SK-N-DZ (cell line): Measurements from ENCODE around the gene ALKBH7.
A peak's percentile ranks its signal among the peaks of the same experiment; 100 is the strongest.

ENCODE experiments used
- DNase-seq: peaks from one replicate; pipeline ENCODE4 v3.0.0-alpha.2; 2015; ENCODE audit warnings: low spot score

The ALKBH7 gene

GRCh38 chr19:6364353-6364752 lies 8.2 kb upstream of the ALKBH7 start:
- DNase-seq = no peak

DNA sequence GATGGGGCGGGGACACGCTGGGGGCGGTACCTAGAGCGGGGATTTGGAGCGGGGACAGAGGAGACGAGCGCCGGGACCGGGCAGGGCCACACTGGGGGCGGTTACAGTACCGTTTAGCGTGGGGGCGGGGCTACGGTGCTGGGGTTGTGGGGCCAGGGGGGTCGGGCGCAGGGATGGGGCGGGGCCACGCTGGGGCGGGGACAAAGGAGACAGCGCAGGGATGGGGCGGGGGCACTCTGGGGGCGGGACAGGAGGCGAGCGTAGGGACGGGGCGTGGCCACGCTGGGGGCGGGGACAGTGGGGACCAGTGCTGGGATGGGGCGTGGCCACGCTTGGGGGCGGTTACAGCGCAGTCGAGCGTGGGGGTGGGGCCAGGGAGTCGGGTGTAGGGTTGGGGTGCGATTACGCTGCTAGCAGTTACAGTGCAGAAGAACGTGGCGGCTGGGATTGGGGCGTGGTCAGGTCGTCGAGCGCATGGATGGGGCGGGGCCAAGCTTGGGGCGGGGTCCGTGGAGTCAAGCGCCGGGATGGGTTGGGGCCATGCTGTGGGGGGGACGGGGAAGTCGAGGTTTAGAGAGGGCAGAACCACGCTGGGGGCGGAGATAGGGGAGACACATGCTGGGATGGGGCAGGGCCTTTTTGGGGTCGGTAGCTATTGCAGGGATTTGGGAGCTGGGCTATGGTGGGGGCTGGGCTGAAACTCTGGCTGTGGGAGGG lies 660 bp downstream of the ALKBH7 start:
- DNase-seq = peak; percentile 92

GRCh38 chr19:6373813-6374108 lies 1.2 kb downstream of the ALKBH7 start:
- DNase-seq = peak; percentile 38

DNA sequence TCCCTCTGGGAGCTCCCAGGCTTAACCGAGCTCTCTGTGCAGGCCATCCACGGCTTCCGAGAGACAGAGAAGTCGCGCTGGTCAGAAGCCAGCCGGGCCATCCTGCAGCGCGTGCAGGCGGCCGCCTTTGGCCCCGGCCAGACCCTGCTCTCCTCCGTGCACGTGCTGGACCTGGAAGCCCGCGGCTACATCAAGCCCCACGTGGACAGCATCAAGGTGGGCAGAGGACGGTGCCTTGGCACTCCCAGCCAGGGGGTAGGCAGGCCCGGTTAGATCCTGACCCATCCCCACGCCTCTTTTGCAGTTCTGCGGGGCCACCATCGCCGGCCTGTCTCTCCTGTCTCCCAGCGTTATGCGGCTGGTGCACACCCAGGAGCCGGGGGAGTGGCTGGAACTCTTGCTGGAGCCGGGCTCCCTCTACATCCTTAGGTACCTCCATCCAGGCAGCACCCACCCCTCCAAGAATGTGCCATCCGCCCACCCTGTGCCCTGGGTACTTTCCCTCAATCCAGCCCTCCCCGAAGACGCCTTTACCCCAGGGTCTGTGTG lies 1.6 kb downstream of the ALKBH7 start:
- no peak for DNase-seq

- no peak for DNase-seq
Observed at GRCh38 chr19:6374711-6375410, 2.3 kb downstream of the ALKBH7 start.

- no peak for DNase-seq
Observed at GRCh38 chr19:6375411-6376010, 2.9 kb downstream of the ALKBH7 start, which contains the start of gene PSPN. Gene PSPN (minus strand): TSS chr19:6375933. CDS start chr19:6375849, 84 bp downstream.

- no peak for DNase-seq
Observed at GRCh38 chr19:6376512-6377190, 4.1 kb downstream of the ALKBH7 start.

- DNase-seq = no peak
Observed at GRCh38 chr19:6378041-6378440, 5.4 kb downstream of the ALKBH7 start.

GRCh38 chr19:6378486-6378885 lies 5.9 kb downstream of the ALKBH7 start:
- DNase-seq = no peak

GRCh38 chr19:6379744-6380143 lies 7.2 kb downstream of the ALKBH7 start:
- DNase-seq = no peak

- DNase-seq = no peak
Observed at GRCh38 chr19:6381030-6381750, 8.6 kb downstream of the ALKBH7 start.

DNA sequence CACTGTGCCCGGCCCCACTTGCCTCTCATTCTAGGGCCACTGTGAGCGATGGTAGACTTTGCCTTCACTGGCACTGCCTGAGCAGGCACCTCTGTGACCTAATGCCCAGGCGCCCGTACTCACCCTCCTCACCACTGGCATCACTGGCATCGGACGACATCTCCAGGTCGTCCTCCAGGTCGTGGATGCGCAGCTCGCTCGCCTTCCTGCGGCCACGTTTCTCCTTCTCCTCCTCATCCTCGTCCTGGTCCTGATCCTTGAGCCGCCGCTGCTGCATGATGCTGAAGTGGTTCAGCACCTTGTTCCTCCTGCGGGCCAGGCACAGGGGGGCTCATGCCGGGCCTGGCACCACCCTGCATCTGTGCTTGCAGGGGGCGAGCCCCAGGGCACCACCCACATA lies 10.6 kb downstream of the ALKBH7 start:
- DNase-seq = no peak

DNA sequence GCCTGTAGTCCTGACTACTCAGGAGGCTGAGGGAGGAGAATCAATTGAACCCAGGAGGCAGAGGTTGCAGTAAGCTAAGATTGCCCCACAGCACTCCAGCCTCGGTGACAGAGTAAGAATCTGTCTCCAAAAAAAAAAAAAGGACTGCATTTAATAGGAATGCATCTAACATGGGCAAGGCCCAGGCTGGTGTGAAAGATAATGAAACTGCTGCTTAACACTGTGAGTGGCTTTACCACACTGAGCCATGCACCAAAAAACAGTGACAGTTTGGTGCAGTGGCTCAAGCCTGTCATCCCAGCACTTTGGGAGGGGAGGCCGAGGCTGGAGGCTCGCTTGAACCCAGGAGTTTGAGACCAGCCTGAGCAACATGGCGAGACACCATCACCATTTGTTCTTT lies 11.8 kb downstream of the ALKBH7 start:
- no peak for DNase-seq

DNA sequence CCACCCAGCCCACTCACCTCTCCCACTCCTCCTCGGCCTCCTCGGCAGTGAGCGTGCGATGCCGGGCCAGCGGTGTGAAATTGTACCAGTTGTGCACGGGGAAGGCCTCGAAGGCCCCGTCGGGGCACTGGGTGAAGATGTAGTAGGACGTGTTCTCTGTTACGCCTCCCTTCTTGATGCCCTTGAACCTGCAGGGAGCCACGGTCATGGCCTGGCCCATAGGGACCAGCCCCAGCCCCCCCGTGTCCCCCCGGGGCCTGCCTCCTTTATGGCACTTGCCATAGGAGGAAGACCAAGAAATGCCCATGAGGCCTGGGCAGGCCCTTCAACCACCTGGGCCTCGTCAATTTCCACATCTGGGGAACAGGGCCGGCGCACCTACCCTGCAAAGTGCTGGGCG lies 14.8 kb downstream of the ALKBH7 start:
- no peak for DNase-seq

DNA sequence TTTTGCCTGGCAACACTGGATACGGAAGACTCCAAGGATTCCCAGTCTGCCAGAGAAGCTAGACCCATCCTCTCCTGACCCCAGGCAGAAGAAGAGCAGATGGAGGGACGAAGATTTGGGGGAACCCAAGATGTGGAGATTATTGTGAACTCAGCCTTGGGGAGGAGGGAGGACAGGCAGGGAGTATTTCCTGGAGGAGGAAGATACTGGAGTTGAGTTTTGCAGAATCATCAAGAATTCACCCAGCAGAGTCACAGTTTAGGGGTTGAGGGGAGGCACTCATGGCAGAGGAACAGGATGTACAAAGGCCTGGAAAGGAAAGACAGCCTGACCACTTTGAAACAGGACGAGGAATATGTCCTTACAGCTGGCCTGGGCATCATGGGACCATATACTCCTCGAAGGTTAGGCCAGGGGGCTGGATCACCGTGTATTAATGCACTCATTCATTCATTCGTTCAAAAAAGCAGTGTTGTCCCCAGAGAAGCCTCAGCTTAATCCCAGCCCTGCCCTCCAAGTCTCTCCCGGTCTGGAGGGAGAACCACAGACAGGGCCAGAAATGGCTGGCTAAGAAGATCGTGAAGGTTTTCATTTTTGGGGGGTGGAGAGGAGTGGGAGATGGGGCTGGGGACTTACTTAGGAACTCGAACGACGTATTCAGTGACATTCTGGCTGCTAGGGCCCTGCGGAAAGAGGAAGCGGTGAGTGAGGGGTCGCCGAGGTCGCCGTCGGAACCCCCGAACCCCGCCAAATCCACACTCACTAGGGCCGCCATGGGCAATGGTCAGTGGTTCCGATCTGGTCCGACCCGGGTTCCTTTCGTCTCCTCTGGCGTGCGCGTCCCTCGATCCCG lies 19.9 kb downstream of the ALKBH7 start:
- DNase-seq = no peak

DNA sequence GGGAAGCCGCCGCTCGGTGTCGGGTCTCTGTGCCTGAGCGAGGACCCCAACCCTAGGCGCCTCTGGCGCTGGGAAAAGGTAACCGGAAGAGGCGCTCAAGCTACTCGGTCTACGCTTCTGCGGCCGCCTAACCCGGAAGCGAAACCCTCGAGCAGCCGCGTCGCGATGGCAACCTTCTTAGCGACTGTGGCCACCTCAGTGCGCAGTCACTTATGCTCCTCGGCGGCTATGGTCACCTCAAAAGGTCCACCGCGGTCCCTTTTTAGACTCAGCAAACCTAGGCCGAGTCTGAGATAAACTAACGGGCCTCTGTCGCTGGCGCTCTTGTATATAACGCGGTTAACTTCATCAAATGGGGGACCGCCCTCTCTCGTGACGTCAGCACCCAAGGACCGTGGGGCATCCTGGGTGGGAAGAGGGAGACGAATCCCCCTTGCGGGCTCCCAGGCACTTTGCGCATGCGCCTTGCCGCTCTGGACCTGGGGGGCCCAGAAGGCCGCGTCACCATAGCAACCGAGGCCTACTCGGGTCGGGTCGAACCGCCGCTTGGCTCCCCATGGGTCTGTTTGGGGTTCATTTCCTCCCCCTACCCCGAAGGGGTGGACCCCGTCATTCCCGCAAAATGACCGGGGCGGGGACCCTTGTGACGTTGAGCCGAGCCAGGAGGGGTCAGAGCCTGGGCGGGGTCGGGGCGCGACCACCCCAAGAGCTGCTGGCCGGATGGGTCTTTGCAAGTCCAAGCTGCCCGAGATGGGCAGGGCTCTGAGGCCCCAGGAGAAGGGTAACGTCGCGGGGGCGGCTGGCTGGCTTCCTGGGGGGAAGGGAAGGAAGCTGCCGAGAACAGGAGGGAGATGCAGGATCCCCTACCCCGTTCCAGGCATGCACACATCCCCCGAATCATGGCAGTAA lies 20.7 kb downstream of the ALKBH7 start, which contains the start of gene GTF2F1:
TSS of gene GTF2F1 (minus strand) at position 91 of the 909 bp plus-strand sequence. CDS start 169 bp downstream, outside the sequence.
- DNase-seq = peak; percentile 95

DNA sequence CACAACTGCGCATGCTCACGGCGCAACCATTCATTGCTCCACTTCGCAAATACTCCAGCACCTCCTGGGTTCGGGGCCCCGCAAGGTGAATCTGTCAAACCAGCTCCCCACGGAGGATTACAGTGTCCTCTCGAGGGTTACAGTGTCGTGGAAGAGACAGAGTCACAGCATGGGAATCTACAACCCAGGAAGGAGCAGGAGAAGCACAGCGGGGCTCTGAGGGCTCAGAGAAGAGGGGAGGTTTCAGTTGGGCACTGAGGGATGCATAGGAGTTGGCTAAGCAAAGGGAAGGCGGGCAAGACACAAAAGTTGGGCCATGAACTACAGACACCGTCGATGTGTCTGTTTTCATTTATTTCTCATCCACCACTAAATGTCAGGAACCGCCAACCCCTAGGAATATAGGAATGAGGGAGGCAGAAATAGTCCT lies 21.4 kb downstream of the ALKBH7 start:
- DNase-seq = no peak

- DNase-seq = no peak
Observed at GRCh38 chr19:6394831-6395230, 22.2 kb downstream of the ALKBH7 start.

GRCh38 chr19:6396305-6396704 lies 23.7 kb downstream of the ALKBH7 start:
- DNase-seq = no peak
